B cell (primary cell): Measurements from ENCODE around the gene NYAP2. TPM values are rescaled to one million over a fixed set of nuclear protein-coding genes. Genes with fewer than 3 reads are reported as not detected.

Experiments used
- ATAC-seq: fragments of 200-7000 bp; cut with Tn5 transposase; one replicate; pipeline ENCODE4 v1.10.0; 2021; ENCODE audit warnings: low read depth, mild to moderate bottlenecking, moderate number of reproducible peaks, moderate library complexity
- CTCF ChIA-PET: fragments of 350-600 bp; sonication (Branson Sonifier 250); formaldehyde crosslinking; loops from one replicate; lab custom pipeline; 2021; ENCODE audit warnings: antibody characterized with exemption, inconsistent platforms; lab: Charles Lee
- POLR2A ChIA-PET: fragments of 350-600 bp; sonication (Branson Sonifier 250); formaldehyde crosslinking; loops from one replicate; lab custom pipeline; 2021; ENCODE audit warnings: antibody characterized with exemption; lab: Charles Lee
- DNase-seq: peaks from one replicate; pipeline ENCODE4 v3.0.0; 2013
- H2AFZ ChIP-seq: 2 replicates; pipeline ENCODE4 v1.6.1; 2012; ENCODE audit warnings: mild to moderate bottlenecking, low read depth, low read length; ENCODE audit not compliant: insufficient read depth, poor library complexity, severe bottlenecking
- H3K27ac ChIP-seq, 2 donors: 1 replicate in 1 of 2; 2 replicates in 1 of 2; pipeline ENCODE4 v1.5.1; 2012 to 2013; ENCODE audit warnings: low read length in 2 of 2, mild to moderate bottlenecking in 2 of 2, moderate library complexity in 1 of 2
- H3K27me3 ChIP-seq, 4 experiments: fragments of 200-600 bp in 1 of 4; sonication (generic) in 1 of 4; replicated peaks in 1 of 4; 1 replicate in 2 of 4; 2 replicates in 2 of 4; pipeline versions ENCODE4 v1.6.1 to v1.7.0; 2013 to 2016; ENCODE audit warnings: low read length in 3 of 4, mild to moderate bottlenecking in 2 of 4, mixed read lengths in 1 of 4, moderate library complexity in 1 of 4; ENCODE audit not compliant: insufficient read depth in 4 of 4, control insufficient read depth in 3 of 4; ENCODE audit errors: control extremely low read depth in 1 of 4
- H3K36me3 ChIP-seq, 2 experiments: replicated peaks in 1 of 2; 1 replicate in 1 of 2; 2 replicates in 1 of 2; pipeline versions ENCODE4 v1.6.1 to v1.7.1; 2013; ENCODE audit warnings: low read length in 1 of 2; ENCODE audit not compliant: insufficient read depth in 2 of 2, control insufficient read depth in 1 of 2; ENCODE audit errors: control extremely low read depth in 1 of 2, extremely low read depth in 1 of 2
- H3K4me1 ChIP-seq, 2 donors: fragments of 200-600 bp in 1 of 2; sonication (generic) in 1 of 2; 1 replicate in 1 of 2; 2 replicates in 1 of 2; pipeline versions ENCODE4 v1.5.1 to v1.6.1; 2013 to 2017; ENCODE audit warnings: low read length in 2 of 2; ENCODE audit not compliant: control insufficient read depth in 2 of 2, insufficient read depth in 2 of 2
- H3K4me2 ChIP-seq: replicated peaks from 2 replicates; pipeline ENCODE3; 2012; ENCODE audit warnings: mild to moderate bottlenecking, low read depth, low read length; ENCODE audit not compliant: poor library complexity, severe bottlenecking
- H3K4me3 ChIP-seq, 5 experiments: fragments of 200-600 bp in 1 of 5; sonication (generic) in 1 of 5; 1 replicate in 3 of 5; 2 replicates in 2 of 5; pipeline versions ENCODE4 v1.5.1 to v1.7.0; 2011 to 2016; ENCODE audit warnings: low read length in 4 of 5, mild to moderate bottlenecking in 4 of 5, low read depth in 2 of 5, control low read depth in 1 of 5, moderate library complexity in 1 of 5; ENCODE audit not compliant: insufficient read depth in 1 of 5; ENCODE audit errors: control extremely low read depth in 1 of 5, extremely low read depth in 1 of 5
- H3K79me2 ChIP-seq: fragments of 200-600 bp; sonication (generic); one replicate; pipeline ENCODE4 v1.6.0; 2016; ENCODE audit warnings: low read length; ENCODE audit not compliant: control insufficient read depth, insufficient read depth
- H3K9ac ChIP-seq: fragments of 200-600 bp; sonication (generic); 2 replicates; pipeline ENCODE4 v1.6.1; 2017; ENCODE audit warnings: mild to moderate bottlenecking, low read length, moderate library complexity
- H3K9me3 ChIP-seq, 3 donors: one replicate each; pipeline versions ENCODE4 v1.6.1 to v1.7.1; 2013; ENCODE audit warnings: low read length in 2 of 3; ENCODE audit not compliant: control insufficient read depth in 2 of 3, insufficient read depth in 1 of 3; ENCODE audit errors: control extremely low read depth in 1 of 3
- H4K20me1 ChIP-seq: 2 replicates; pipeline ENCODE4 v1.6.0; 2012; ENCODE audit warnings: mild to moderate bottlenecking, low read length; ENCODE audit not compliant: insufficient read depth, control insufficient read depth, poor library complexity, severe bottlenecking
- H3K27ac Mint-ChIP-seq: one replicate; pipeline ENCODE4 v1.8.0; 2021; ENCODE audit warnings: mixed read lengths
- H3K27me3 Mint-ChIP-seq: one replicate; pipeline ENCODE4 v1.8.0; 2021; ENCODE audit warnings: mixed read lengths
- H3K4me1 Mint-ChIP-seq: one replicate; pipeline ENCODE4 v1.8.0; 2021; ENCODE audit warnings: mixed read lengths
- H3K4me3 Mint-ChIP-seq: one replicate; pipeline ENCODE4 v1.8.0; 2021; ENCODE audit warnings: mixed read lengths
- H3K9me3 Mint-ChIP-seq: one replicate; pipeline ENCODE4 v1.8.0; 2022; ENCODE audit warnings: mixed read lengths; ENCODE audit not compliant: insufficient read depth
- EZH2 ChIP-seq: IDR thresholded peaks from 2 replicates; pipeline ENCODE4 v1.6.1; 2012; ENCODE audit warnings: borderline replicate concordance, low read depth, mild to moderate bottlenecking, moderate library complexity, low read length; ENCODE audit not compliant: insufficient read depth, poor library complexity, severe bottlenecking
- WGBS: methylation state at CpG from one replicate; pipeline ENCODE4 v1.1.5; 2013; ENCODE audit warnings: missing lambda C conversion rate; ENCODE audit not compliant: insufficient coverage; 5-methylcytosine and 5-hydroxymethylcytosine counted together
- intact Hi-C: fragments of 100-400 bp; cut with micrococcal nuclease; formaldehyde crosslinking; loops from one replicate; pipeline ENCODE4 v1.10.0; 2022
- polyA plus RNA-seq: library from polyadenylated mRNA; depleted of rRNA; stranded (reverse); fragments of >200 nt; gene quantifications from 2 replicates; pipeline ENCODE4 v1.2.3, GENCODE V29; 2012
- total RNA-seq, 2 donors: library from RNA; stranded (reverse); fragments of 120-200 nt in 1 of 2; gene quantifications; 1 replicate in 1 of 2; 2 replicates in 1 of 2; pipeline versions ENCODE4 v1.2.3 to v1.2.4, GENCODE V29; 2013 to 2022
- TF ChIP-seq, protein P1 (sequence below): fragments of 200-600 bp; IDR thresholded peaks from one replicate; pipeline ENCODE4 v1.8.0; 2022; ENCODE audit warnings: antibody characterized with exemption, mild to moderate bottlenecking

Gene NYAP2
- total and polyA plus RNA-seq, 2 donors (not counting 1 experiment from before 2014, with no cell fraction given): 0.12 to 0.17 TPM

- H3K4me3 ChIP-seq: no peak overlapping the region
- no peaks in the 10 kb centered on the region for H4K20me1 ChIP-seq
- no CpG with 5 or more reads among the region's 1 CpG for WGBS
- no peaks in the 10 kb centered on the region for H3K36me3 ChIP-seq
- Mint-ChIP-seq H3K27ac (no peak overlapping the region), H3K9me3 (no peaks in the 10 kb centered on the region), H3K4me3 (no peak overlapping the region), H3K4me1 (no peaks in the 10 kb centered on the region), H3K27me3 (peaks cover 11% of the 10 kb centered on the region)
- no peaks in the 10 kb centered on the region for H3K9me3 ChIP-seq
- intact Hi-C loops: no loop called here
- ATAC-seq (no peak), DNase-seq (no peak)
- H3K9ac ChIP-seq: no peak overlapping the region
- no peaks in the 10 kb centered on the region for H3K27me3 ChIP-seq
- H3K79me2 ChIP-seq: no peaks in the 10 kb centered on the region
- H3K27ac ChIP-seq: no peak overlapping the region
- ChIA-PET CTCF (no interaction called here), POLR2A (interaction anchor here (0.6 kb wide), 1 partner anchor 894 kb away, joined by 4 read pairs; no protein-coding TSS in a partner anchor)
- no peak overlapping the region for H3K4me2 ChIP-seq
- H3K4me1 ChIP-seq: no peaks in the 10 kb centered on the region
- H2AFZ ChIP-seq: no peak overlapping the region
- no peak for TF ChIP-seq EZH2
- TF ChIP-seq, protein P1, sequence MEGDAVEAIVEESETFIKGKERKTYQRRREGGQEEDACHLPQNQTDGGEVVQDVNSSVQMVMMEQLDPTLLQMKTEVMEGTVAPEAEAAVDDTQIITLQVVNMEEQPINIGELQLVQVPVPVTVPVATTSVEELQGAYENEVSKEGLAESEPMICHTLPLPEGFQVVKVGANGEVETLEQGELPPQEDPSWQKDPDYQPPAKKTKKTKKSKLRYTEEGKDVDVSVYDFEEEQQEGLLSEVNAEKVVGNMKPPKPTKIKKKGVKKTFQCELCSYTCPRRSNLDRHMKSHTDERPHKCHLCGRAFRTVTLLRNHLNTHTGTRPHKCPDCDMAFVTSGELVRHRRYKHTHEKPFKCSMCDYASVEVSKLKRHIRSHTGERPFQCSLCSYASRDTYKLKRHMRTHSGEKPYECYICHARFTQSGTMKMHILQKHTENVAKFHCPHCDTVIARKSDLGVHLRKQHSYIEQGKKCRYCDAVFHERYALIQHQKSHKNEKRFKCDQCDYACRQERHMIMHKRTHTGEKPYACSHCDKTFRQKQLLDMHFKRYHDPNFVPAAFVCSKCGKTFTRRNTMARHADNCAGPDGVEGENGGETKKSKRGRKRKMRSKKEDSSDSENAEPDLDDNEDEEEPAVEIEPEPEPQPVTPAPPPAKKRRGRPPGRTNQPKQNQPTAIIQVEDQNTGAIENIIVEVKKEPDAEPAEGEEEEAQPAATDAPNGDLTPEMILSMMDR: no peak
These were observed 103.5 kb downstream of the NYAP2 start for GRCh38 chr2:225502971-225503370.

- Histone ChIP-seq H3K9me3 (no peaks in the 10 kb centered on the region), H2AFZ (no peak overlapping the region), H3K4me1 (no peaks in the 10 kb centered on the region), H3K4me2 (no peak overlapping the region), H3K27ac (no peak overlapping the region), H3K9ac (no peak overlapping the region), H3K36me3 (no peaks in the 10 kb centered on the region), H3K27me3 (no peaks in the 10 kb centered on the region), H3K79me2 (no peaks in the 10 kb centered on the region), H4K20me1 (no peaks in the 10 kb centered on the region), H3K4me3 (no peak overlapping the region)
- Mint-ChIP-seq H3K9me3 (no peaks in the 10 kb centered on the region), H3K4me1 (no peaks in the 10 kb centered on the region), H3K27ac (no peak overlapping the region), H3K4me3 (no peak overlapping the region), H3K27me3 (no peaks in the 10 kb centered on the region)
- CTCF ChIA-PET: no interaction called here
- TF ChIP-seq EZH2: no peak
- TF ChIP-seq, protein P1: no peak
- DNase-seq: no peak
- no peak for ATAC-seq
- POLR2A ChIA-PET: no interaction called here
- no CpG with 5 or more reads among the region's 1 CpG for WGBS
- intact Hi-C loops: no loop called here
These were observed 111.3 kb downstream of the NYAP2 start for GRCh38 chr2:225510796-225511195.
